ENCODE results near the gene FTSJ1.

- no peak for TF ChIP-seq POLR2A (IDR thresholded peaks at IDR 0.05)
- TF ChIP-seq, protein P1, sequence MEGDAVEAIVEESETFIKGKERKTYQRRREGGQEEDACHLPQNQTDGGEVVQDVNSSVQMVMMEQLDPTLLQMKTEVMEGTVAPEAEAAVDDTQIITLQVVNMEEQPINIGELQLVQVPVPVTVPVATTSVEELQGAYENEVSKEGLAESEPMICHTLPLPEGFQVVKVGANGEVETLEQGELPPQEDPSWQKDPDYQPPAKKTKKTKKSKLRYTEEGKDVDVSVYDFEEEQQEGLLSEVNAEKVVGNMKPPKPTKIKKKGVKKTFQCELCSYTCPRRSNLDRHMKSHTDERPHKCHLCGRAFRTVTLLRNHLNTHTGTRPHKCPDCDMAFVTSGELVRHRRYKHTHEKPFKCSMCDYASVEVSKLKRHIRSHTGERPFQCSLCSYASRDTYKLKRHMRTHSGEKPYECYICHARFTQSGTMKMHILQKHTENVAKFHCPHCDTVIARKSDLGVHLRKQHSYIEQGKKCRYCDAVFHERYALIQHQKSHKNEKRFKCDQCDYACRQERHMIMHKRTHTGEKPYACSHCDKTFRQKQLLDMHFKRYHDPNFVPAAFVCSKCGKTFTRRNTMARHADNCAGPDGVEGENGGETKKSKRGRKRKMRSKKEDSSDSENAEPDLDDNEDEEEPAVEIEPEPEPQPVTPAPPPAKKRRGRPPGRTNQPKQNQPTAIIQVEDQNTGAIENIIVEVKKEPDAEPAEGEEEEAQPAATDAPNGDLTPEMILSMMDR (IDR thresholded peaks at IDR 0.05): no peak
Measured at GRCh38 chrX:48531358-48531959, 55.5 kb downstream of the FTSJ1 start.
